Vagina (tissue), 2 donors: ENCODE measurements around the gene ITIH3.

Experiments used
- POLR2A ChIP-seq, 2 donors: fragments of 450-650 bp; IDR thresholded peaks; one replicate each; pipeline ENCODE4 v1.6.1; 2017; ENCODE audit warnings: antibody characterized with exemption in 2 of 2, mild to moderate bottlenecking in 2 of 2, moderate library complexity in 2 of 2
- POLR2AphosphoS5 ChIP-seq, 2 donors: sonication (generic); formaldehyde crosslinking; IDR thresholded peaks; one replicate each; pipeline ENCODE4 v1.9.0; 2017; ENCODE audit warnings: antibody characterized with exemption in 2 of 2, mild to moderate bottlenecking in 2 of 2, low read depth in 1 of 2; ENCODE audit not compliant: insufficient read depth in 1 of 2
- TF ChIP-seq, protein P1 (sequence below), 3 experiments: fragments of 450-650 bp in 2 of 3; fragments of 200-600 bp in 1 of 3; sonication (generic) in 1 of 3; IDR thresholded peaks; one replicate each; pipeline ENCODE4 v1.5.1; 2017 to 2019; ENCODE audit warnings: antibody characterized with exemption in 3 of 3, mild to moderate bottlenecking in 2 of 3, moderate library complexity in 2 of 3

DNA sequence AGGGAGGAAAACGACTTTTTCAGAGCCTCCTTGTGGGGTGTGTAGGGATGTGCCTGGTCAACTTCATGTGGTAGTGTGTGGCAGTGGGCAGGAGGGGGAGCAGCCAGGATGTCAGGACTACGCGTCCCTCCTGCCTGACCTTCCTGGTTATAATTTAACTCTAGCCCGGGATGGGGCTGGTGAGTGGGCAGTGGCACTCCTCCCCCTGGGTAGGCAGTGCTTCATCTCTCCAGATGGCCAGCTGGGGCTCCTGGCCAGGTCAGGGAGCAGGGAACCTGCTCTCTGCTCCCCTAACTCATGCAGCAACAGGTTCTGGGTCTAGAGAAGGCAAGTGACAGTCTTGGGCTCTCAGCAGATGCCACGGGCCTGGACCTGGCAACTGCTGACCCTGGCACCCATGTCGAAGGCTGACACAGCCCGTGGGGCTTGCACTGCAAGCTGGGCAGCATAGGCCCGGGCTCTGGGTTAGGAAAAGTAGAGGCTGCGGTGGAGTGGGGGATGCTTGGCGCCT, 33.3 kb downstream of the ITIH3 start:
- TF ChIP-seq, protein P1, sequence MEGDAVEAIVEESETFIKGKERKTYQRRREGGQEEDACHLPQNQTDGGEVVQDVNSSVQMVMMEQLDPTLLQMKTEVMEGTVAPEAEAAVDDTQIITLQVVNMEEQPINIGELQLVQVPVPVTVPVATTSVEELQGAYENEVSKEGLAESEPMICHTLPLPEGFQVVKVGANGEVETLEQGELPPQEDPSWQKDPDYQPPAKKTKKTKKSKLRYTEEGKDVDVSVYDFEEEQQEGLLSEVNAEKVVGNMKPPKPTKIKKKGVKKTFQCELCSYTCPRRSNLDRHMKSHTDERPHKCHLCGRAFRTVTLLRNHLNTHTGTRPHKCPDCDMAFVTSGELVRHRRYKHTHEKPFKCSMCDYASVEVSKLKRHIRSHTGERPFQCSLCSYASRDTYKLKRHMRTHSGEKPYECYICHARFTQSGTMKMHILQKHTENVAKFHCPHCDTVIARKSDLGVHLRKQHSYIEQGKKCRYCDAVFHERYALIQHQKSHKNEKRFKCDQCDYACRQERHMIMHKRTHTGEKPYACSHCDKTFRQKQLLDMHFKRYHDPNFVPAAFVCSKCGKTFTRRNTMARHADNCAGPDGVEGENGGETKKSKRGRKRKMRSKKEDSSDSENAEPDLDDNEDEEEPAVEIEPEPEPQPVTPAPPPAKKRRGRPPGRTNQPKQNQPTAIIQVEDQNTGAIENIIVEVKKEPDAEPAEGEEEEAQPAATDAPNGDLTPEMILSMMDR (IDR thresholded peaks at IDR 0.05): no peak
- TF ChIP-seq POLR2A (IDR thresholded peaks at IDR 0.05) (no peak), POLR2AphosphoS5 (IDR thresholded peaks at IDR 0.05; ENCODE audit: insufficient read depth in 1 of 2, low read depth in 1 of 2) (no peak)
